Measurements from ENCODE around the gene HENMT1.
A peak's percentile ranks its signal among the peaks of the same experiment; 100 is the strongest.
"Not testable (repeated sequence)": the region's sequence is repeated elsewhere in the genome, so short reads cannot be mapped to it uniquely, and the experiment has no call there.

HENMT1 gene

GRCh38 chr1:108679586-108680213 lies 18.8 kb upstream of the HENMT1 start:
- DNase-seq: no peak
- in situ Hi-C loops (cut with HindIII; ENCODE audit: low pct_ligation_motif_present, low pct_unique_long_range_greater_than_20kb, low sequenced_read_pairs): no loop called here

- no peak for DNase-seq
- in situ Hi-C loops (cut with HindIII; ENCODE audit: low pct_ligation_motif_present, low pct_unique_long_range_greater_than_20kb, low sequenced_read_pairs): no loop called here
Measured at GRCh38 chr1:108678706-108679105, 17.8 kb upstream of the HENMT1 start.

GRCh38 chr1:108671143-108671542 lies 10.2 kb upstream of the HENMT1 start:
- DNase-seq: no peak
- in situ Hi-C loops (cut with HindIII; ENCODE audit: low pct_ligation_motif_present, low pct_unique_long_range_greater_than_20kb, low sequenced_read_pairs): no loop called here

GRCh38 chr1:108670131-108670773 lies 9.4 kb upstream of the HENMT1 start:
- in situ Hi-C loops (cut with HindIII; ENCODE audit: low pct_ligation_motif_present, low pct_unique_long_range_greater_than_20kb, low sequenced_read_pairs): no loop called here
- no peak for DNase-seq

- DNase-seq: no peak
- in situ Hi-C loops (cut with HindIII; ENCODE audit: low pct_ligation_motif_present, low pct_unique_long_range_greater_than_20kb, low sequenced_read_pairs): no loop called here
Measured at GRCh38 chr1:108669679-108670078, 8.8 kb upstream of the HENMT1 start.

GRCh38 chr1:108668777-108669176 lies 7.9 kb upstream of the HENMT1 start:
- no peak for DNase-seq
- in situ Hi-C loops (cut with HindIII; ENCODE audit: low pct_ligation_motif_present, low pct_unique_long_range_greater_than_20kb, low sequenced_read_pairs): no loop called here

- in situ Hi-C loops (cut with HindIII; ENCODE audit: low pct_ligation_motif_present, low pct_unique_long_range_greater_than_20kb, low sequenced_read_pairs); DNase-seq: not testable (repeated sequence)
Measured at GRCh38 chr1:108667422-108667821, 6.5 kb upstream of the HENMT1 start.

- in situ Hi-C loops (cut with HindIII; ENCODE audit: low pct_ligation_motif_present, low pct_unique_long_range_greater_than_20kb, low sequenced_read_pairs): no loop called here
- no peak for DNase-seq
Measured at GRCh38 chr1:108665771-108666170, 4.9 kb upstream of the HENMT1 start.

GRCh38 chr1:108665067-108665466 lies 4.2 kb upstream of the HENMT1 start:
- in situ Hi-C loops (cut with HindIII; ENCODE audit: low pct_ligation_motif_present, low pct_unique_long_range_greater_than_20kb, low sequenced_read_pairs): no loop called here
- DNase-seq: no peak

GRCh38 chr1:108664481-108664880 lies 3.6 kb upstream of the HENMT1 start:
- no peak for DNase-seq
- in situ Hi-C loops (cut with HindIII; ENCODE audit: low pct_ligation_motif_present, low pct_unique_long_range_greater_than_20kb, low sequenced_read_pairs): no loop called here

GRCh38 chr1:108663074-108663473 lies 2.2 kb upstream of the HENMT1 start:
- in situ Hi-C loops (cut with HindIII; ENCODE audit: low pct_ligation_motif_present, low pct_unique_long_range_greater_than_20kb, low sequenced_read_pairs): no loop called here
- no peak for DNase-seq

GRCh38 chr1:108657356-108658080 lies 3.4 kb downstream of the HENMT1 start:
- no peak for DNase-seq
- in situ Hi-C loops (cut with HindIII; ENCODE audit: low pct_ligation_motif_present, low pct_unique_long_range_greater_than_20kb, low sequenced_read_pairs): no loop called here

GRCh38 chr1:108653431-108654105 lies 7.3 kb downstream of the HENMT1 start:
- DNase-seq: no peak
- in situ Hi-C loops (cut with HindIII; ENCODE audit: low pct_ligation_motif_present, low pct_unique_long_range_greater_than_20kb, low sequenced_read_pairs): no loop called here

GRCh38 chr1:108646648-108647269 lies 14.1 kb downstream of the HENMT1 start:
- in situ Hi-C loops (cut with HindIII; ENCODE audit: low pct_ligation_motif_present, low pct_unique_long_range_greater_than_20kb, low sequenced_read_pairs): no loop called here
- no peak for DNase-seq

- in situ Hi-C loops (cut with HindIII; ENCODE audit: low pct_ligation_motif_present, low pct_unique_long_range_greater_than_20kb, low sequenced_read_pairs): no loop called here
- no peak for DNase-seq
Measured at GRCh38 chr1:108646265-108646647, 14.6 kb downstream of the HENMT1 start.

- DNase-seq: no peak
Measured at GRCh38 chr1:108645564-108646184, 15.2 kb downstream of the HENMT1 start.

GRCh38 chr1:108644984-108645383 lies 15.9 kb downstream of the HENMT1 start:
- in situ Hi-C loops (cut with HindIII; ENCODE audit: low pct_ligation_motif_present, low pct_unique_long_range_greater_than_20kb, low sequenced_read_pairs): no loop called here
- no peak for DNase-seq

More at GRCh38 chr1:108645564-108646184, 15.2 kb downstream of the HENMT1 start:
- in situ Hi-C loops (cut with HindIII; ENCODE audit: low pct_ligation_motif_present, low pct_unique_long_range_greater_than_20kb, low sequenced_read_pairs): no loop called here

- in situ Hi-C loops (cut with HindIII; ENCODE audit: low pct_ligation_motif_present, low pct_unique_long_range_greater_than_20kb, low sequenced_read_pairs): no loop called here
- DNase-seq: peak; percentile 50
Measured at GRCh38 chr1:108643492-108644335, 17.2 kb downstream of the HENMT1 start.

Data from ACHN (cell line).